Loucy (cell line): ENCODE data around the gene TRIM63.

ENCODE experiments used
- EZH2phosphoT487 ChIP-seq: fragments of 200-600 bp; IDR thresholded peaks from 2 replicates; pipeline ENCODE4 v1.6.1; 2018; ENCODE audit warnings: antibody characterized with exemption, mild to moderate bottlenecking, moderate library complexity, borderline replicate concordance
- TF ChIP-seq, protein P1 (sequence below): fragments of 200-600 bp; sonication (generic); conservative IDR thresholded peaks from 2 replicates; pipeline ENCODE4 v1.5.1; 2014; ENCODE audit warnings: mild to moderate bottlenecking, antibody characterized with exemption, low read length

DNA sequence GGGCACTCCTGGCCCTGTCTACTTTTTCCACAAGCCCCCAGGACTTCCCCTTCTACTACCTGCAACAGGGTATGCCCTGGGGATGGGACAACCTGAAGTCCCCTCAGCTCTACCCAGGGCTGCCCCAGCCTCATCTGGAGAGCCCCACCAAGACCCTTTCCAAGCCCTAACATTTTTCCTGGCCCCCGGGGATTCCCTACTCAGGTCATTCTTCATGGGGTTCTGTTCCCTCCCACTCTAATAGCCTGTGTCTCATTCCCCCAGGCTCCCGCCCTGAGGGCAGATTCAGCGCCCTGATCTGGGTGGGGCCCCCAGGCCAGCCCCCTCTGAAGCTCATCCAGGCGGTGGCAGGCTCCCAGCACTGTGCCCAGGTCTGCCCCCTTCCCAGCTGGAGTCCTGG lies 36.2 kb downstream of the TRIM63 start:
- TF ChIP-seq, protein P1, sequence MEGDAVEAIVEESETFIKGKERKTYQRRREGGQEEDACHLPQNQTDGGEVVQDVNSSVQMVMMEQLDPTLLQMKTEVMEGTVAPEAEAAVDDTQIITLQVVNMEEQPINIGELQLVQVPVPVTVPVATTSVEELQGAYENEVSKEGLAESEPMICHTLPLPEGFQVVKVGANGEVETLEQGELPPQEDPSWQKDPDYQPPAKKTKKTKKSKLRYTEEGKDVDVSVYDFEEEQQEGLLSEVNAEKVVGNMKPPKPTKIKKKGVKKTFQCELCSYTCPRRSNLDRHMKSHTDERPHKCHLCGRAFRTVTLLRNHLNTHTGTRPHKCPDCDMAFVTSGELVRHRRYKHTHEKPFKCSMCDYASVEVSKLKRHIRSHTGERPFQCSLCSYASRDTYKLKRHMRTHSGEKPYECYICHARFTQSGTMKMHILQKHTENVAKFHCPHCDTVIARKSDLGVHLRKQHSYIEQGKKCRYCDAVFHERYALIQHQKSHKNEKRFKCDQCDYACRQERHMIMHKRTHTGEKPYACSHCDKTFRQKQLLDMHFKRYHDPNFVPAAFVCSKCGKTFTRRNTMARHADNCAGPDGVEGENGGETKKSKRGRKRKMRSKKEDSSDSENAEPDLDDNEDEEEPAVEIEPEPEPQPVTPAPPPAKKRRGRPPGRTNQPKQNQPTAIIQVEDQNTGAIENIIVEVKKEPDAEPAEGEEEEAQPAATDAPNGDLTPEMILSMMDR: no peak
- no peak for TF ChIP-seq EZH2phosphoT487
